HG03060 (cell line): ENCODE measurements around the gene RMI2.

ENCODE experiments used
- ATAC-seq: cut with Tn5 transposase; IDR thresholded peaks from one replicate; pipeline ENCODE4 v1.9.1; 2021; ENCODE audit warnings: low read depth, moderate number of reproducible peaks; ENCODE audit not compliant: unreplicated experiment

RMI2 gene

GRCh38 chr16:11396241-11397048 is 51.2 kb downstream of the RMI2 start:
- no peak for ATAC-seq

- ATAC-seq, result no peak
These were observed 52.9 kb downstream of the RMI2 start for GRCh38 chr16:11398136-11398535.

GRCh38 chr16:11398851-11399250 is 53.6 kb downstream of the RMI2 start:
- ATAC-seq, result no peak

GRCh38 chr16:11399261-11399831 is 54.1 kb downstream of the RMI2 start:
- ATAC-seq, result no peak

- no peak for ATAC-seq
These were observed 54.8 kb downstream of the RMI2 start for GRCh38 chr16:11400076-11400475.
